H1 (cell line): ENCODE measurements around the gene C20orf144. TPM values are rescaled to one million over a fixed set of nuclear protein-coding genes. Genes with fewer than 3 reads are reported as not detected.

Source experiments
- ASH2L ChIP-seq: fragments of 200-600, 300-600 bp; sonication (generic); IDR thresholded peaks from one replicate; pipeline ENCODE4 v1.7.1; 2017; ENCODE audit warnings: low read length
- BACH1 ChIP-seq: IDR thresholded peaks from 2 replicates; pipeline ENCODE4 v1.6.1; 2012; ENCODE audit warnings: low read length, improper control_type of control experiment
- BRCA1 ChIP-seq: IDR thresholded peaks from 2 replicates; pipeline ENCODE4 v1.6.1; 2012; ENCODE audit warnings: low read depth, low read length, improper control_type of control experiment
- CHD1 ChIP-seq: IDR thresholded peaks from 2 replicates; pipeline ENCODE4 v1.6.1; 2012; ENCODE audit warnings: low read depth, low read length, improper control_type of control experiment
- CTBP2 ChIP-seq: IDR thresholded peaks from 2 replicates; pipeline ENCODE4 v1.7.0; 2011; ENCODE audit warnings: borderline replicate concordance, mild to moderate bottlenecking, moderate library complexity, mixed read lengths, low read length; ENCODE audit not compliant: insufficient read depth, insufficient read length
- EGR1 ChIP-seq: IDR thresholded peaks from 2 replicates; pipeline ENCODE4 v1.6.1; 2011; ENCODE audit warnings: low read depth, low read length, borderline replicate concordance
- EZH2 ChIP-seq: fragments of 200-600 bp; sonication (generic); IDR thresholded peaks from 2 replicates; pipeline ENCODE4 v1.7.1; 2012; ENCODE audit warnings: low read depth, mild to moderate bottlenecking, moderate library complexity, low read length, inconsistent platforms; ENCODE audit not compliant: severe bottlenecking
- FOSL1 ChIP-seq: IDR thresholded peaks from 2 replicates; pipeline ENCODE4 v1.6.1; 2011; ENCODE audit warnings: mild to moderate bottlenecking, low read depth, low read length, moderate library complexity; ENCODE audit not compliant: insufficient read depth
- GABPA ChIP-seq: IDR thresholded peaks from 2 replicates; pipeline ENCODE4 v1.6.1; 2011; ENCODE audit warnings: mild to moderate bottlenecking, low read length, moderate library complexity, borderline replicate concordance; ENCODE audit not compliant: insufficient read depth
- GTF2F1 ChIP-seq: IDR thresholded peaks from 2 replicates; pipeline ENCODE4 v1.6.1; 2012; ENCODE audit warnings: low read depth, low read length, improper control_type of control experiment, borderline replicate concordance
- JUN ChIP-seq: IDR thresholded peaks from 2 replicates; pipeline ENCODE4 v1.6.1; 2011; ENCODE audit warnings: low read depth, mild to moderate bottlenecking, improper control_type of control experiment, low read length
- KDM4A ChIP-seq: IDR thresholded peaks from one replicate; pipeline ENCODE4 v1.7.1; 2012; ENCODE audit warnings: low read depth, mild to moderate bottlenecking, moderate library complexity, low read length, inconsistent platforms; ENCODE audit not compliant: severe bottlenecking
- NRF1 ChIP-seq: IDR thresholded peaks from 2 replicates; pipeline ENCODE4 v1.6.1; 2011; ENCODE audit warnings: mild to moderate bottlenecking, low read depth, low read length, improper control_type of control experiment
- RNF2 ChIP-seq: fragments of 200-900, 300-1000 bp; sonication (generic); IDR thresholded peaks from 2 replicates; pipeline ENCODE4 v1.7.1; 2016; ENCODE audit warnings: borderline replicate concordance, low read depth, mild to moderate bottlenecking, antibody characterized with exemption, low read length; ENCODE audit not compliant: poor library complexity, severe bottlenecking; ENCODE audit errors: missing control alignments
- SIN3A ChIP-seq, 2 experiments: IDR thresholded peaks in 1 of 2; conservative IDR thresholded peaks in 1 of 2; 2 replicates each; pipeline ENCODE4 v1.6.1; 2011 to 2012; ENCODE audit warnings: low read length in 2 of 2, improper control_type of control experiment in 1 of 2, low read depth in 1 of 2, mild to moderate bottlenecking in 1 of 2
- SIRT6 ChIP-seq: IDR thresholded peaks from one replicate; pipeline ENCODE4 v1.7.1; 2012; ENCODE audit warnings: low read length, inconsistent platforms
- SIX5 ChIP-seq: IDR thresholded peaks from 2 replicates; pipeline ENCODE4 v1.6.1; 2011; ENCODE audit warnings: mild to moderate bottlenecking, low read depth, low read length
- SP1 ChIP-seq: IDR thresholded peaks from 2 replicates; pipeline ENCODE4 v1.6.1; 2011; ENCODE audit warnings: low read depth, low read length
- SP4 ChIP-seq: IDR thresholded peaks from 2 replicates; pipeline ENCODE4 v1.6.1; 2012; ENCODE audit warnings: low read length, inconsistent platforms
- TEAD4 ChIP-seq: IDR thresholded peaks from 2 replicates; pipeline ENCODE4 v1.6.1; 2012; ENCODE audit warnings: low read depth, low read length, inconsistent platforms, mixed read lengths
- polyA plus RNA-seq, 7 experiments: library from polyadenylated mRNA; depleted of rRNA in 3 of 7; stranded (reverse) in 5 of 7; unstranded in 2 of 7; fragments of >200 nt in 5 of 7; fragments of 200-250 nt in 2 of 7; gene quantifications; 1 replicate in 5 of 7; 2 replicates in 1 of 7; 4 replicates in 1 of 7; pipeline versions ENCODE4 v1.2.1 to v1.2.3, GENCODE V29; 2011 to 2013; ENCODE audit warnings: missing spikeins in 2 of 7, mixed read lengths in 2 of 7
- total RNA-seq: library from RNA; stranded (reverse); fragmentation: NEBNext Ultra II Directional; extraction: Animal tissue kit (Norgen Biotek cat#: 25700); gene quantifications from 2 replicates; pipeline ENCODE4 v1.2.1, GENCODE V29; 2021
- TF ChIP-seq, protein P1 (sequence below): IDR thresholded peaks from 2 replicates; pipeline ENCODE4 v1.6.1; 2012; ENCODE audit warnings: low read length, inconsistent platforms
- TF ChIP-seq, protein P2 (sequence below): IDR thresholded peaks from 2 replicates; pipeline ENCODE4 v1.6.1; 2011; ENCODE audit warnings: low read length, improper control_type of control experiment

The C20orf144 gene
- total and polyA plus RNA-seq, 2 of the 8 experiments (the other 6 are each of a cell fraction or from before 2014, with no cell fraction given), result 0.21 to 0.24 TPM

DNA sequence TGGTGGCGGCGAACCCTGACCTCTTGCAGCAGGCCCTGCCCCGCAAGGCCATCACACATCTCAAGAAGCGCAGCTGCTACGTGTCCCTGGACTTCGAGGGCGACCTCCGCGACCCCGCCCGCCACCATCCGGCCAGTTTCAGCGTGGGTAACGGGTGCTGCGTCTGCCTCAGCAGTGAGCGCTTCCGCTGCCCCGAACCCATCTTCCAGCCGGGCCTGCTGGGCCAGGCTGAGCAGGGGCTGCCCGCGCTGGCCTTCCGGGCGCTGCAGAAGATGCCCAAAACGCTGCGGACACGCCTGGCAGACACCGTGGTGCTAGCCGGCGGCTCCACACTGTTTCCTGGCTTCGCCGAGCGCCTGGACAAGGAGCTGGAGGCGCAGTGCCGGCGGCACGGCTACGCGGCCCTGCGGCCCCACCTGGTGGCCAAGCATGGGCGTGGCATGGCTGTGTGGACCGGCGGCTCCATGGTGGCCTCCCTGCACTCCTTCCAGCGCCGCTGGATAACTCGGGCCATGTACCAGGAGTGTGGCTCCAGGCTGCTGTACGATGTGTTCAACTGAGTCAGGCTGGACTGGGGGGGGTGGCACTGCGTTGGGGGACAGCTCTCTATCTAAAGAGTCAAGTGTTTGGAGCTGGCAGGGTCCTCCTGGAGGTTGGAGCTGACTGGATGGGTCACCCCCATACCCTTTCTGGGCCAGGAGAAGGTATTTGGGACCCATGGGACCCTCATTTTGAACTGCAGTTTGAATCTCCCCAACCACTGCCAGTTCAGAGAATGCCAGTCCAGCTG, 5.7 kb downstream of the C20orf144 start (continued):
- TF ChIP-seq, protein P1, sequence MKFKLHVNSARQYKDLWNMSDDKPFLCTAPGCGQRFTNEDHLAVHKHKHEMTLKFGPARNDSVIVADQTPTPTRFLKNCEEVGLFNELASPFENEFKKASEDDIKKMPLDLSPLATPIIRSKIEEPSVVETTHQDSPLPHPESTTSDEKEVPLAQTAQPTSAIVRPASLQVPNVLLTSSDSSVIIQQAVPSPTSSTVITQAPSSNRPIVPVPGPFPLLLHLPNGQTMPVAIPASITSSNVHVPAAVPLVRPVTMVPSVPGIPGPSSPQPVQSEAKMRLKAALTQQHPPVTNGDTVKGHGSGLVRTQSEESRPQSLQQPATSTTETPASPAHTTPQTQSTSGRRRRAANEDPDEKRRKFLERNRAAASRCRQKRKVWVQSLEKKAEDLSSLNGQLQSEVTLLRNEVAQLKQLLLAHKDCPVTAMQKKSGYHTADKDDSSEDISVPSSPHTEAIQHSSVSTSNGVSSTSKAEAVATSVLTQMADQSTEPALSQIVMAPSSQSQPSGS, result no peak
- TF ChIP-seq EGR1 (no peak), FOSL1 (no peak), BACH1 (no peak), SP1 (no peak), GTF2F1 (no peak), BRCA1 (no peak), JUN (no peak), ASH2L (no peak), CTBP2 (no peak), SIRT6 (no peak), SIN3A (conservative IDR thresholded peaks at IDR 0.05 in 1 of 2, IDR thresholded peaks at IDR 0.05 in 1 of 2; ENCODE audit: low read depth in 1 of 2, low read length in 2 of 2) (no peak), KDM4A (peak; percentile 8), TEAD4 (no peak), SIX5 (no peak), EZH2 (no peak), GABPA (0 out of 2 replicates have a peak, but pooled peaks have one; percentile 38), SP4 (peak; percentile 49; the same call in 1 of the 2 replicates), RNF2 (no peak), CHD1 (no peak), NRF1 (no peak)
- TF ChIP-seq, protein P2, sequence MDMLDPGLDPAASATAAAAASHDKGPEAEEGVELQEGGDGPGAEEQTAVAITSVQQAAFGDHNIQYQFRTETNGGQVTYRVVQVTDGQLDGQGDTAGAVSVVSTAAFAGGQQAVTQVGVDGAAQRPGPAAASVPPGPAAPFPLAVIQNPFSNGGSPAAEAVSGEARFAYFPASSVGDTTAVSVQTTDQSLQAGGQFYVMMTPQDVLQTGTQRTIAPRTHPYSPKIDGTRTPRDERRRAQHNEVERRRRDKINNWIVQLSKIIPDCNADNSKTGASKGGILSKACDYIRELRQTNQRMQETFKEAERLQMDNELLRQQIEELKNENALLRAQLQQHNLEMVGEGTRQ, result no peak
